HG03066 (cell line): Measurements from ENCODE around the gene CDK4.
"Not testable (repeated sequence)": the region's sequence is repeated elsewhere in the genome, so short reads cannot be mapped to it uniquely, and the experiment has no call there.

ENCODE experiments used
- ATAC-seq: cut with Tn5 transposase; IDR thresholded peaks from one replicate; pipeline ENCODE4 v1.9.1; 2021; ENCODE audit warnings: low read depth; ENCODE audit not compliant: unreplicated experiment

Gene CDK4

DNA sequence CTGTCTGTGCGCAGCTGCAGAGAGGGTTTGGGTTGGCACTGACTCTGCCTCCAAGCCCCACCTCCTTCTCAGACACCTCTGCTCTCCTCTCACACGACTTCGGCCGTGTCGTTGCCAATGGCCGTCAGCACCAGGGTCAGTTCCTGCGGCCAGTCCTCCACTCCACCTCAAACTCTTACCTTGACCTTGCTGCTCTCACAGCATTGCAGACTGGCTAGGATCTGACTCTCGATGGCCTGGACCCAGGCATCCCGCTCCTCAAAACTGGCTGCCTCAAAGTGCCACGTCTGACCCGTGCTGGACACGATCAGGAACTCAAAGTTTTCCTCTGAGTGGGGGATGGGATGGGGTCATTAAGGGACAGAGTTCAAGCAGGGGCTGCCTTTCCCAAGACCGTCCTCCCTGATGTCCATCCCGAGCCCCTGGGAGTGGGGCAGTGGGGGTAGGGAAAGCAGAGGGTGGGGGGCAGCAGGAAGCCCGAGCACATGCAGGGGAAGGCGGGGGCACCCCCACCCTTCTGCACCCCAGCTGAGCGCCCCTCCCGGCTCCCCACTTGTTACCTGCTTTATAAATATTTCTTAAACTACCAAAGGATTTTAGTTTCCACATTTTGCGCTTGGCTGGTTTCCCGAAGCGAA lies 24.2 kb downstream of the CDK4 start:
- no peak for ATAC-seq

DNA sequence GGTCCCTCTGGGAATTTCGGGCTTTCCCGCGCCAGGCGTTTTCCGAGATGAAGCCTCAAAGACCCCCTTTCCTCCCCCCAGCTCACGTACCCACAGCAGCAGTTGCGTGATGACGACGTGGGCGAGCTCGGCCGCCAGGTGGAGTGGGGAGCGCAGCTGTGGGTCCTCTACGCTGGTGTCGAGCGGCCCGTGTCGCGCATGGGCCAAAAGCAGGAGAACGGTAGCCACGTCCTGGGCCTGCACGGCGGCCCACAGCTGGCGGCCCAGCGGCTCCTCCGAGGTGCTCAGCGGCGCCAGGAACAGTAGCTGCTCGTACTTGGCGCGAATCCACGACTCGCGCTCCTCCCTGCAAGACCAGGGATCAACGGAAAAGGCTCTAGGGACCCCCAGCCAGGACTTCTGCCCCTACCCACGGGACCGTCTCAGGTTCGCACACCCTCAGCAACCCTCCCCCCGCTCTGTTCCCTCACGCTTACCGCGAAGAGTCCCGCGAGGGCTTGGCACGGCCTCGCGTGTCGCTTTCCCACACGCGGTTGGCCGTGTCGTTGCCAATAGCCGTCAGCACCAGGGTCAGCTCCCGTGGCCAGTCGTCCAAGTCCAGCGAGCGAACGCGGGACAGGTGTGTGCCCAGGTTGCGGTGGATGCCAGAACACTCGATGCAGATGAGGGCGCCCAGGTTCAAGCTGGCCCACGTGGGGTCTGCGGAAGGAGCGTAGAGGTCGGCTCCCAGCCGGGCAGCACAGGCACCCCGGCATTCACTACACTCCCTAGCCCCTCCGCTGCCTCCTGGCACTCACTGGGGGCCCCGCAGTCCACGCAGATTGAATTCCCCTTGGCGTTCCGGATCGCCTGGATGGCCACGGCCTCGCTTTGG lies 25.0 kb downstream of the CDK4 start:
- no peak for ATAC-seq

DNA sequence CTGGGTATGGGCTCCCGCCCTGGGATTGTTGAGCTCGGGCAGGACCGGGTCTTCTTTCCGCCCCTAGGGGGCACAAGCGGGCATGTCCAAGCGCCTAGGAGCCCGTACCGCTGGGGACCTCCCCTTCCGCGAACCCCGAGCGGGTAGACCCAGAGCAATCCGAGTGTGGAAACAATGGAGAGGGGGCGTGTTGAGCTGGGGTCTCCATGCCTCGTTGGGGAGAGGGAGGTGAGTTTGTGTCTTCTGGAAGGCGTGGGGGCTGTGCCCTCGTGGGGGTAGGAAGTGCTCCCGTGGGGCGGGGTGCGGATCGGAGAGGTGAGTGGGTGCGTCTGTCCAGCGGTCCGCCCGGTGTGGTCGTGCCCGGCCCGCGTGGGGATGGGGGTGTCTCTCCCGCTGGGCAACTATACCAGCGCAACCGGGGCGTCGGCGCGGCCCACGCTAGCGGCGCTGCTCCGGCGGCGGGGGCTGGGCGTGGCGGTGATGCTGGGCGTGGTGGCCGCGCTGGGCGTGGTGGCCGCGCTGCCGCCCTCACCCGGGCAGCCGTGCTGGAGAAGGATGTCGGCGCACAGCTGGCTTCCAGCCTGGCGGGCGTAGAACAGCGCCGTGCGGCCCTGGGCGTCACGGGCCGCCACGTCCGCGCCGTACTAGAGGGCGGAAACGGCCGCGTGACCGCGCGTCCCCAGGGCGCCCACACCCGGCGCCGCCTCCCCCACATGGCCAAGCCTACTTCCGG lies 25.8 kb downstream of the CDK4 start:
- ATAC-seq, result no peak

DNA sequence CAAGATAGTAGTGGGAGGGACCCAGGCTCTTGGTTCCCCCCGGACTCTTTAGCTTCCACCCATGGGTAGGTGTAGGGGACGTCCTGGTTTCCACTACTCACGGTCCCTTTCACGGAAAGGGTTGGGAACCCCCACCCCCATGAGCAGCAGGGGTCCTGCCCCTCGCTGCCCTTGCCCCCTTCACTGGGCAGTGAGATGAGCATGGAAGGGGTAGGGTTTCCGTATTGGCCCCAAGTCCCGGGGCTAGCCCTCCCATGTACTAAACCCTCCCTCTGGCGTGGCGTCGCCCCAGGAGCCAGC lies 26.3 kb downstream of the CDK4 start:
- ATAC-seq, result no peak

DNA sequence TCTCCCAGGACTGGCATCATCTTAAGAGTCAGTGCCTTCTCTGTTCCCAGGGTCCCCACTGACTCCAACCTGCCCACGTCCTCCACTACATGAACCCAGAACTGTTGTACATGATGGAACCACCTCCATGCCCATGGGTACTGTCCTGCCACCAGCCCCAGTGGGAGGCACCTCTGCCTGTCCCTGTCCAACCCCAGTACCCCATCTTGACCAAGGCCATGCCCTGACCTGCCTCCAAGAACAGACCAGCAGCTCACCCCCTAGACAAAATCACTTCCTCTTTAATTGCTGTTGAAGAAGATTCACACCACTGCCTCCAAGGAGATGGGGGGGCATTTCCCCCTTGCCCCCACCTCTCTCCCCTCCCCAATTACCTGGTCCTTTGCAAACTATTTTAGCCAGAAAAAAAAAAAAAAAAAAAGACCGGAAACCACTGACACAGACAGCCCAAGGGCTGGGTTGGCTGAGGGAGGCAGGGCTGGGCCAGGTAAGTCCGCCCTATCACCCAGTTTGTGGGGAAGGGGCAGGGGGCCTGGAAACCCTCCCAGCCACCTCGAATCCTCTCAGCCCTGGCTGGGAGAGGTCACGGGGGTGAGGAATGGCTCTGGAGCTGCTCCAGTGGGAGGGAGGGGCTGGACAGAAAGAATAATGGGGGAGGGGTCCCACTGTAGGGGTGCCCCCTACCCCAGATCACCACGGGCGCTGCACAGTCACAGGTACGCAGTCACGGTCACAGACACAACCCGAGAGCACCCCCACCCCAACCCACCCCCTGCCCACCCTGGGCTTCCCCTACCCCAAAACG lies 27.0 kb downstream of the CDK4 start:
- no peak for ATAC-seq

DNA sequence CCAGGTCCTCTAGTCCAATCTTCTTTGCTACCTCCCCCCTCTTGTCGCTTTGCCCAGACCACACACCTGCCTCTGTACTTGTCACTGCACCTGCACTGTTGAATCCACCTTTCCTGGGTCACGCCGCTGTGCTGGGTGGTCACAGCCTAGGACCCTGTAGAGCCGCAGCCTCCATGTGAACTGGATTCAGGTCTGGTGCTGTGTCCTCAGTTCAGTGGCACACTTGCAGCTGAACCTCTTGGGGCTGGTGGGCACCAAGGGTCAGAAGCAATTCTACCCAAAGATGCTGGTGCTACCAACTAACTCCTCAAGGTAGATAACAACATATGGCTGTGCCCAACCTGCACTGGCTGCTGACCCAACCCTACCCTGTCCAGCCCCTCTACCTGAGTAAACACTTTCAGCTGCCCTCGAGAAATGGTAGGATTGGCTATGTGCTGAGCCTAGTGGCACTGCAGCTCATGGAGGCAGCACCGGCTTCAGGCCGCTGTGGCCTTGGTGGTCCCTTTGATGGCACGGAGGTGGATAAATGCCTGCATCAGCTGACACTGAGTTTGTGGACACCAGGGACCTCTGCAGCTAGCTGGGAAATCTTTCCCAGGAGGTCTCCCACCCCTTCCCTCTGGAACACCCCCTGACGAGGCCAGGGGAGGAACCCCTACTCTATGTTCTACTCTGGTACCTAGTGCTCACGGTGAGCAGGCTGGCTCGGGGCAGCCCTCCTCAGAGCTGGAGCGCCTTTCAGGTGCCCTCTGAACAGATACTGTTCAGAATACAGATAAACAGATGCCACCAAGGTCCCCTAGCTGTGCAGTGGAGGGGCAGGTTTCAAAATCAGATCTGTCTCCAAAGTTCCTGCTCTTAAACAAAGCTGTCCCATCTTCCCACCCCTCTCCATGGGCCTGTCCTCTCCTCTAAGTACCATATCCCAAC lies 27.8 kb downstream of the CDK4 start:
- no peak for ATAC-seq

DNA sequence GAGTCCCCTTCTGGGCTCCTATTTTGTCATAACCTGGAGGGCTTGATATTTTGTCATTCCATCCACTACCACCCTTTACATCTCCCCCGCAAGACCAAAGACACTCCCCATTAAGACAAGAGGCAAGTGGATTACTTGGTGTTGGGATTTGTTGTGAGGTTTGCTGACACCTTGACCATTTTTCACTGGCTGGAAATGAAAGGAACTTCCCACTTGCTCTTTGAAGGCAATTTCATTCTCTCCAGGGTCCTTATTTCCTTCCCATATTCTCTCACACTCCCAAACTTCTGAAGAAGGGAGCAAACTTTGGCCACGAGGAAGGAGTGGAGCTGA lies 28.5 kb downstream of the CDK4 start:
- no peak for ATAC-seq

DNA sequence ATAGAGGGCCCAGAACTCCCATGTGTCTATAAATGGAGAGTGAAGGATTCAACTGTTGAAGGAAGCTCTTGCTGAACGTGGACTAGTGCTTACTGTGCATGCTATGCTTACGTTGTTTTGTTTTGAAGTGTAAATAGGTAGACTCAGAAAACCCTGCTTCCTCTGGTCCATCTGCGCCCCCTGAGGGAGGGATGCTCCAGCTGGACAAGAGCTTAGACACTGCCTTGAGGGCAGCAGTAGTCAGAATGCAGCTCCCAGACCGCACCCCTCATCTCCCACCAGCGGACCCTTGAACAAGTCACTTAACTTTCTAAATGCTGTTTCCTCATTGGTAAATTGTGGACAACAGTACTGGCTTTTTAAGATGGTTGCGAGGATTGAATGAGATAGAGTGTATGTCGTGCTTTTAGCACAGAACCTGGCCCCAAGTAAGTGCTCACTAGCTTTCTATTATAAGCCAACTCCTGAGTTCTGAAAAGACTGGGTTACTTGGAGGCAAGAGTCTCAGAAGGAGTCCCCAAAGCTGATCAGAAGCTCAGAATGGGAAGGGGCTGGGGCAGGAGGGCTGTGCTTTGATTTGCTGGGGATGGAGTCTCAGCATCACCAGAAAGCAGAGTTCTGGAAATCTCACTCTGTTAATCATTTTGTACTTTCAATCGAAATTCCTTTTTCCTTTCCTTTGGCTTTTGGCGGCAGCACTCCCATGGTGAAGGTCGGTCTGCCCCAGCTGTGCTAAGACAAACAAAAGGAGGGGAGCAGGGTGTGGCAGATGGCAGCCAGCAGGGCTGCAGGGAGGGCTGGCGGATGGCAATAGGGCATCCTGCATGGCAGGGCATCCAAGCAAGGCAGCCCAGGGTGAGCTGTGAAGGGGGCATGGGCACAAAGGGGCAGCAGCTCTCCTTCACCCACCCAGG lies 29.1 kb downstream of the CDK4 start:
- ATAC-seq, result no peak

DNA sequence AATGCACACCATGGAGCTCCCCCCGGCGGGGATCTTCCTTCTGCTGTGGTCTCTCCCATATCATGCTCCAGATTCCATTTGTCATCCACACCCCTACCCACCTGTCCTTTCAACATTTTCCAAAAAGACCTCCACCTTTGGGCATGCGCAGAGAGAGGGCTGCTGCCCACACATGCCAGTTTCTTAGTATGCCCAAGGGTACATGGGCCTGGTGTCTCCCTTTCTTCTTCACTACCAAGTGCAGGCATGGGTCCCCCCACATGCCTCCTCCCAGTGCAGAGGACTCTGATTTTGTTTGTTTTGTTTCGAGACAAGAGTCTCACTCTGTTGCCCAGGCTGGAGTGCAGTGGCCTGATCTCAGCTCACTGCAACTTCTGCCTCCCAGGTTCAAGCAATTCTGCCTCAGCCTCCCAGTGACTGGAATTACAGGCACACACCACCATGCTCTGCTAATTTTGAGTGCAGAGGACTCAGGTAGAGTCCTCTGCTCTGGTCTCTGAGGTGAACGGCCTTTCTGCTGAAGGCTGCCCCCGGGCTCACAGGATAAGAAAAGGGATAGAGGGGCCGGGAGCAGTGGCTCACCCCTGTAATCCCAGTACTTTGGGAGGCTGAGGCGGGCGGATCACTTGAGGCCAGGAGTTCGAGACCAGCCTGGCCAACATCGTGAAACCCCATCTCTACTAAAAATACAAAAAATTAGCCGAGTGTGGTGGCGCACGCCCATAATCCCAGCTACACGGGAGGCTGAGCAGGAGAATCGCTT lies 30.1 kb downstream of the CDK4 start:
- ATAC-seq, result not testable (repeated sequence)

DNA sequence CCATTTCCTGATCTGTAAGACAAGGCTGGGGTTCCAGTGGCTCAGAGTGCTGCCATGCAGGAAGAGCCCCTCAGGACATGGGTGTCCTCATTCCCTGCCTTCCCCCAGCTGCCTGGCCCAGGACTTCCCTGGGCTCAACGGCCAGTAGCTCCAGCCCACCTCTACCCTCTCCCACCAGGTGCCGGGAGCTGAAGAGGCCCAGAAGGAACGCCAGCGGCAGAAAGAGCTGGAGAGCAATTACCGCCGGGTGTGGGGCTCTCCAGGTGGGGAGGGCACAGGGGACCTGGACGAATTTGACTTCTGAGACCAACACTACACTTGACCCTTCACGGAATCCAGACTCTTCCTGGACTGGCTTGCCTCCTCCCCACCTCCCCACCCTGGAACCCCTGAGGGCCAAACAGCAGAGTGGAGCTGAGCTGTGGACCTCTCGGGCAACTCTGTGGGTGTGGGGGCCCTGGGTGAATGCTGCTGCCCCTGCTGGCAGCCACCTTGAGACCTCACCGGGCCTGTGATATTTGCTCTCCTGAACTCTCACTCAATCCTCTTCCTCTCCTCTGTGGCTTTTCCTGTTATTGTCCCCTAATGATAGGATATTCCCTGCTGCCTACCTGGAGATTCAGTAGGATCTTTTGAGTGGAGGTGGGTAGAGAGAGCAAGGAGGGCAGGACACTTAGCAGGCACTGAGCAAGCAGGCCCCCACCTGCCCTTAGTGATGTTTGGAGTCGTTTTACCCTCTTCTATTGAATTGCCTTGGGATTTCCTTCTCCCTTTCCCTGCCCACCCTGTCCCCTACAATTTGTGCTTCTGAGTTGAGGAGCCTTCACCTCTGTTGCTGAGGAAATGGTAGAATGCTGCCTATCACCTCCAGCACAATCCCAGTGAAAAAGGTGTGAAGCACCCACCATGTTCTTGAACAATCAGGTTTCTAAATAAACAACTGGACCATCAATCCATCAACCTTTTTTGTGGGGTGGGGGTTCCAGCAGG lies 31.2 kb downstream of the CDK4 start:
- no peak for ATAC-seq

DNA sequence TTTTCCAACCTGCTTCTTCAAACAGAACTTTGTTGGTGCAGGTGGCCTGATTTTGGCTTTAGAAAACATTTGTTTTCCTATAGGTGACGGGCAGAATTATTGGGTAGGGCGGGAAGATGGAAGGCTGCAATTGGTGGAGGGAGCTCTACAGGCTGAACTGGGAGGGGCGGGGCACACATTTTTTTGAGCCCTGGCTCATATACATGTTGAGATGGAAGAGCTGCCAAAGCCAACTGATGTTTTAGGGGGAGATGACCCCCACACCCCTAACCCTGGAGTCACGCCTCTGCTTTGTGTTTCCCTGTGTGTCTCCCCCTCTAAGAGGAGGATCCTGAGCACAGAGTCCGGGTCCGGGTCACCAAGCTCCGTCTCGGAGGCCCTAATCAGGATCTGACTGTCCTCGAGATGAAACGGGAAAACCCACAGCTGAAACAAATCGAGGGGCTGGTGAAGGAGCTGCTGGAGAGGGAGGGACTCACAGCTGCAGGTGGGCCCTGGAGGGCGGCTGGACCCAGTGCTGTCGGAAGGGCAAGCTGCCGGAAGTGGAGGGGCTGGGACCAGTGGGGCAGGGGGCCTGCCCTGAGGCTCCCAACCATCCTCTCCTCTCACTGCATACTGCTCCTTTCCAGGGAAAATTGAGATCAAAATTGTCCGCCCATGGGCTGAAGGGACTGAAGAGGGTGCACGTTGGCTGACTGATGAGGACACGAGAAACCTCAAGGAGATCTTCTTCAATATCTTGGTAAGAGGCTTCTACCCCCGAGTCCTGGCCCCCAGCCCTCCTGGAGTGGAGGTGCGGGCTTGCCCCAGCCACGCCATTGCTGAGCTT lies 32.1 kb downstream of the CDK4 start:
- ATAC-seq, result no peak

DNA sequence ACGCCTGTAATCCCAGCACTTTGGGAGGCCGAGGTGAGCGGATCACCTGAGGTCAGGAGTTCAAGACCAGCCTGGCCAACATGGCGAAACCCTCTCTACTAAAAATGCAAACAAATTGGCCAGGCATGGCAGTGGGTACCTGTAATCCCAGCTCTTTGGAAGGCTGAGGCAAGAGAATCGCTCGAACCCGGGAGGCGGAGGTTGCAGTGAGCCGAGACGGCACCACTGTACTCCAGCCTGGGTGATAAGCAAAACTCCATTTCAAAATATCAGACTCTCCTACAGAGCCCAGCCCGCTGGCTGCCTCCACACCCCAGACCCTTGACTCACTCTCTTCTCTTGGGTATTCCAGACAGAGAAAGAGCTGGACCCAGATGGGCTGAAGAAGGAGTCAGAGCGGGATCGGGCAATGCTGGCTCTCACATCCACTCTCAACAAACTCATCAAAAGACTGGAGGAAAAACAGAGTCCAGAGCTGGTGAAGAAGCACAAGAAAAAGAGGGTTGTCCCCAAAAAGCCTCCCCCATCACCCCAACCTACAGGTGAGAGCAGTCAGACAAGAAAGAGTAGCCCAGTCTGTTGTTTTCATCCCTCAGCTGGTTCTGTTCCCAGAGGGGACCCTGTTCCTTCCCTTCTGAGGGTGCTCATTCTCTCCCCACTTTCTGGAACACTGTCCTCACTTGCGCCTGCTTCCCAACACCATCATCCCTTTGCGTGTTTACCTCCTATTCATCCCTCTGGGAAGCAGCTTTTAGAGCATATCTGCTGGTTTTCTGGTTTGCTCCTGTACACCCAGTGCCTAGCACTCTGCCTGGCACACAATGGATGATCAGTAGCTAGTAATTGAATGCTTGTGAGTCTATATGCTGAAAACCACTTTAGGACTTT lies 33.2 kb downstream of the CDK4 start:
- no peak for ATAC-seq

DNA sequence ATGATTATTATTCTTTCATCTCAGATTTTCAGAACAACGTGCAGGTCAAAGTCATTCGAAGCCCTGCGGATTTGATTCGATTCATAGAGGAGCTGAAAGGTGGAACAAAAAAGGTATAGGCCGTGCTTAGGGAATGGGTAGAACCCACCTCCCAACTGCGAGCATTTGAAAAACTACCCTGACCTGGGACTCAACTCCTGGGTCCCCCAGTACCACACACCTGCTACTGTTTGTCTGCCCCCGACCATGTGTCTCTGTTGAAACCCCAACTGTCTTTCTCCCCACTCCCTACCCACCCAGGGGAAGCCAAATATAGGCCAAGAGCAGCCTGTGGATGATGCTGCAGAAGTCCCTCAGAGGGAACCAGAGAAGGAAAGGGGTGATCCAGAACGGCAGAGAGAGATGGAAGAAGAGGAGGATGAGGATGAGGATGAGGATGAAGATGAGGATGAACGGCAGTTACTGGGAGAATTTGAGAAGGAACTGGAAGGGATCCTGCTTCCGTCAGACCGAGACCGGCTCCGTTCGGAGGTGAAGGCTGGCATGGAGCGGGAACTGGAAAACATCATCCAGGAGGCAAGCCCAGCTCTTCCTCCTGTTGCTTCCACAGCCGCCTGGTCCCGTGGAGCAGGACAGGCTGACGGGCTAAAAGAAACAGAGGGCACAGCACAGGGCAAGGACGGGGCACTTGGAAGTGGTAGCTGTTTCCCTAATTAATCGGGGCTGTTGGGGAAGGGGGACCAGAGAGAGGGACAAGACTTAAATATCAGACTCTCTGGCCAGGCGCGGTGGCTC lies 34.1 kb downstream of the CDK4 start:
- no peak for ATAC-seq

DNA sequence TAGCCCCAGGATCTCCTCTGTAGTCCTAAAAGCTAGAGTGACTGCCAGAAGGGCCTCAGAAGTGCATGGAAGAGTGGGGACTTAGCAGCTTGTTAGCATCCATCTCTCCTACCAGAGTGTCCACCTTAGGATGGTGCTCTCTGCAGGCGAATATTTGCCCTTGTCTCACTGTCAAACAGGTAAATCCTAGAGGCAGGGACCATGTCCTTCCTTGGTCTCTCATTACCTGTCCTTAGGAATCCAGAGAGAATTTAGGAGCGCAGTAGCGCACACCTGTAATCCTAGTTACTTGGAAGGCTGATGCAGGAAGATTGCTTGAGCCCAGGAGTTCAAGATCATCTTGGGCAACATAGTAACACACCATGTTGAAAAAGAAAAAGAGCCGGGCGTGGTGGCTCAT lies 35.0 kb downstream of the CDK4 start:
- no peak for ATAC-seq
